Fibroblast of villous mesenchyme (primary cell): ENCODE data around the gene SLC9B1. TPM values are rescaled to one million over a fixed set of nuclear protein-coding genes. Genes with fewer than 3 reads are reported as not detected.
A peak's percentile ranks its signal among the peaks of the same experiment; 100 is the strongest.
"Not testable (repeated sequence)": the region's sequence is repeated elsewhere in the genome, so short reads cannot be mapped to it uniquely, and the experiment has no call there.

ENCODE experiments used
- DNase-seq: peaks from one replicate; pipeline ENCODE4 v3.0.0-alpha.2; 2010; ENCODE audit warnings: low read depth
- H3K4me3 ChIP-seq: 2 replicates; pipeline ENCODE4 v1.5.1; 2011; ENCODE audit warnings: low read depth, mild to moderate bottlenecking, low read length
- total RNA-seq: library from RNA; depleted of rRNA; stranded (reverse); fragments of >200 nt; gene quantifications from 2 replicates; pipeline ENCODE4 v1.2.3, GENCODE V29; 2012
- TF ChIP-seq, protein P1 (sequence below): IDR thresholded peaks from 2 replicates; pipeline ENCODE4 v1.5.1; 2012; ENCODE audit warnings: low read depth, mild to moderate bottlenecking, low read length; ENCODE audit not compliant: insufficient read depth

Gene SLC9B1
- total RNA-seq, 1 donor, result 0.43 TPM

- peak; percentile 78 for DNase-seq
- TF ChIP-seq, protein P1, sequence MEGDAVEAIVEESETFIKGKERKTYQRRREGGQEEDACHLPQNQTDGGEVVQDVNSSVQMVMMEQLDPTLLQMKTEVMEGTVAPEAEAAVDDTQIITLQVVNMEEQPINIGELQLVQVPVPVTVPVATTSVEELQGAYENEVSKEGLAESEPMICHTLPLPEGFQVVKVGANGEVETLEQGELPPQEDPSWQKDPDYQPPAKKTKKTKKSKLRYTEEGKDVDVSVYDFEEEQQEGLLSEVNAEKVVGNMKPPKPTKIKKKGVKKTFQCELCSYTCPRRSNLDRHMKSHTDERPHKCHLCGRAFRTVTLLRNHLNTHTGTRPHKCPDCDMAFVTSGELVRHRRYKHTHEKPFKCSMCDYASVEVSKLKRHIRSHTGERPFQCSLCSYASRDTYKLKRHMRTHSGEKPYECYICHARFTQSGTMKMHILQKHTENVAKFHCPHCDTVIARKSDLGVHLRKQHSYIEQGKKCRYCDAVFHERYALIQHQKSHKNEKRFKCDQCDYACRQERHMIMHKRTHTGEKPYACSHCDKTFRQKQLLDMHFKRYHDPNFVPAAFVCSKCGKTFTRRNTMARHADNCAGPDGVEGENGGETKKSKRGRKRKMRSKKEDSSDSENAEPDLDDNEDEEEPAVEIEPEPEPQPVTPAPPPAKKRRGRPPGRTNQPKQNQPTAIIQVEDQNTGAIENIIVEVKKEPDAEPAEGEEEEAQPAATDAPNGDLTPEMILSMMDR, result no peak
Observed at GRCh38 chr4:103012060-103012459, 7.4 kb downstream of the SLC9B1 start.

DNA sequence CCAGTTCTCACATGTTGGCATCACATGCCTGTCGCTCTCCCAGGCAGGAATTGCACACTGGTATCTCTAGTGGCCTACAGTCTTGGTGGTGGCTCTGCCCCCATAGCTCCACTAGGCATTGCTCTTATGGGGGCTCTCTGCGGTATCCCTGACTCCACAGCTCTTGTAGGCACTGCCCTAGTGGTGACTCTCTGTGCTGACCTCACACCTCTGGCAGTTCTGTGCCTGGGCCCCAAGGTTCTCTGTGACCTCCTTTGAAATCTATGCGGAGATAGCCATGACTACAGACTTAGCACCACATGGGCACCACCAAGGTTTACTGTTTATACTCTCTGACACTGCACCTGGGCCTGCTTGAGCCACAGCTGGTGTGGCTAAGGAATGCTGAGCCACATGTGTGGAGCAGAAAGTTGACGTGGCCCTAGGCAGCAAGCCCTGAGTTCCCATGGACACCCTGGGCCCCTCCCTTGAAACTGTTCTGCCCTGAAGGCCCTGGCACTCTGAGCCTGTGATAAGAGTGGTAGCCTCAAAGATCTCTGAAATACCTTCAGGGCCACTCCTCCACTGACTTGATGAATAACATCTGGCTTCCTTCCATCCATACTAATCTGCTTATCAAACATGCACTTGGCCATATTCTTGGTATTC, 8.0 kb downstream of the SLC9B1 start:
- TF ChIP-seq, protein P1, result no peak
- H3K4me3 ChIP-seq, result no peak overlapping the region
- DNase-seq, result peak; percentile 52

More at GRCh38 chr4:103012060-103012459, 7.4 kb downstream of the SLC9B1 start:
- no peak overlapping the region for H3K4me3 ChIP-seq

DNA sequence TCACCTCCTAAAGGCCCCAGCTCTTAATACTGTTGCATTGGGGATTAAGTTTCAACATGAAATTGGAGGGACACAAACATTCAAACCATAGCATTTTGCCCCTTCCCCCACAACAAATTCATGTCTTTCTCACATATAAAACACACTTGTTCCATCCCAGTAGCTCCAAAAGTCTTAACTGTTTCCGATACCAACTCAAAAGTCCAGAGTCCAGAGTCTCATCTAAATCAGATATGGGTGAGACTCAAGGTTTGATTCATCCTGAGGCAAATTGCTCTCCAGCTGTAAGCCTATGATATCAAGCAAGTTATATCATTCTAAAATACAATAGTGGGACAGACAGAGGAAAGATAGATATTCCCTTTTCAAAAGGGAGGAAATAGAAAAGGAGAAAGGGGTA, 8.7 kb downstream of the SLC9B1 start:
- TF ChIP-seq, protein P1, result no peak
- no peak for DNase-seq

GRCh38 chr4:103008875-103009729, 10.4 kb downstream of the SLC9B1 start:
- TF ChIP-seq, protein P1, result peak; percentile 70
- peak; percentile 80 for DNase-seq
- no peak overlapping the region for H3K4me3 ChIP-seq

More for the DNA sequence above, 8.7 kb downstream of the SLC9B1 start:
- no peak overlapping the region for H3K4me3 ChIP-seq

DNA sequence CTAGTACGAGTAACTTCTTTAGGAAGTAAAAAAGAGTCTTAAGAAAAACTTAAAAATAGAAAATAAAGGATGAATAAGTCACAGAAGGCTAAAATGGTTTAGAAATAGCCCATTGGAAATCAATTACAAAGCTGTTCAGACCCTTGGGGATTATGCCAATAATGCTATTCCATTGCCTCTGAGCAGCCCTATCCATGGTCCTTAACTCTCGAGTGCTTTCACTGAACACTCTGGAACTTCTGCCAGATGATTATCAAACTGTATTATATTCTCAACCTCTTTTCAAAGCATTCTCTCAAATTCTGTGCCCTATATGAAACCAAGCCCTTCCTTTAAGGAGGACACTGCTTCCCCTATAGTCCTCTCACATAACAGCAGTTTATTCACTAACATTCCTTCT, 17.0 kb downstream of the SLC9B1 start:
- TF ChIP-seq, protein P1, result no peak
- no peak overlapping the region for H3K4me3 ChIP-seq
- peak; percentile 19 for DNase-seq

GRCh38 chr4:102994803-102995202, 24.7 kb downstream of the SLC9B1 start:
- no peak overlapping the region for H3K4me3 ChIP-seq
- no peak for DNase-seq
- TF ChIP-seq, protein P1, result no peak

DNA sequence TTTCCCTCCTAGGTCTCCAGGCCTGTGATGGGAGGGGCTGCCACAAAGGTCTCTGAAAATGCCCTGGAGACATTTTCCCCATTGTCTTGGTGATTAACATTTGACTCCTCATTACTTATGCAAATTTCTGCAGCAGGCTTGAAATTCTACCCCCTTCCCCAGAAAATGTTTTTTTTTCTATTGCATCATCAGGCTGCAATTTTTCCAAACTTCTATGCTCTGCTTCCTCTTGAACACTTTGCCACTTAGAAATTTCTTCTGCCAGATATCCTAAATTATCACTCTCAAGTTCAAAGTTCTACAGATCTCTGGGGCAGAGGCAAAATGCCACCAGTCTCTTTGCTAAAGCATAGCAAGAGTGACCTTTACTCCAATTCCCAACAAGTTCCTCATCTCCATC, 25.5 kb downstream of the SLC9B1 start:
- not testable (repeated sequence) for DNase-seq, H3K4me3 ChIP-seq
